Measurements from ENCODE around the gene GPAT3.

GRCh38 chr4:83651846-83652245 lies 115.9 kb downstream of the GPAT3 start:
- no peak for TF ChIP-seq REST (IDR thresholded peaks at IDR 0.05; ENCODE audit: insufficient read depth in 1 of 2, low read depth in 2 of 2, low read length in 1 of 2)
- TF ChIP-seq CTCF (IDR thresholded peaks at IDR 0.05): no peak

Measured in Panc1 (cell line).